ENCODE measurements around the gene NLGN3. TPM values are rescaled to one million over a fixed set of nuclear protein-coding genes. Genes with fewer than 3 reads are reported as not detected.

Gene NLGN3
- total and polyA plus RNA-seq, 2 experiments from 2014 or later, result 0.11 to 0.34 TPM

DNA sequence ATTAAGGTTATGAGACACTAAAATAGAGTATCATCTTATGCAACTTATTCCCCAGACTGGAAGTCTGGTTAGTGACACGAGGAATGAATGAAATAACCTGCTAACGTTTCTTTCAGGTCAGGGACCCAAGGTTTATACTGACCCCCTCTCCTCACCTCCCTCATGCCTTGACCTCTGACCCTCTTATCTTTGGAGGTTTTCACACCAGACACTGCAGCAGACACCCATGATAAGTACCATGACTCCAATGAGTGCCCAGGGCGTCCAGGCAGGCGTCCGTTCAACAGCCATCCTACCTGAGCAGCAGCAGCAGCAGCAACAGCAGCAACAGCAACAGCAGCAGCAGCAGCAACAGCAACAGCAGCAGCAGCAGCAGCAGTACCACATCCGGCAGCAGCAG is 4.2 kb upstream of the NLGN3 start:
- Histone ChIP-seq H3K9me2 (ENCODE audit: insufficient read depth) (no peaks in the 10 kb centered on the region), H3K4me1 (ENCODE audit: insufficient read depth) (no peaks in the 10 kb centered on the region), H3K9me3 (ENCODE audit: low read depth) (no peaks in the 10 kb centered on the region), H3K27me3 (replicated peaks; ENCODE audit: insufficient read depth) (no peaks in the 10 kb centered on the region), H3K4me2 (ENCODE audit: unreplicated experiment) (no peak overlapping the region), H3K79me2 (ENCODE audit: insufficient read depth) (no peaks in the 10 kb centered on the region), H3K4me3 (no peak overlapping the region), H2AFZ (no peak overlapping the region), H3K9ac (no peak overlapping the region), H3K36me3 (ENCODE audit: low read depth) (no peaks in the 10 kb centered on the region), H3K27ac (no peak overlapping the region), H3F3A (ENCODE audit: insufficient read depth) (no peaks in the 10 kb centered on the region), H4K20me1 (ENCODE audit: insufficient read depth) (no peaks in the 10 kb centered on the region)
- TF ChIP-seq EZH2phosphoT487 (IDR thresholded peaks at IDR 0.05; ENCODE audit: insufficient read depth, low read depth) (no peak), EZH2 (IDR thresholded peaks at IDR 0.05; ENCODE audit: insufficient read depth, poor library complexity, severe bottlenecking) (no peak)
- no peak for DNase-seq
- in situ Hi-C loops (cut with MboI), result no loop called here
- 67 to 75% methylated on average over 6 of the region's 6 CpGs for WGBS, 2 experiments (ENCODE audit: low coverage in 1 of 2, low lambda C conversion rate in 2 of 2, missing lambda C conversion rate in 2 of 2)

DNA sequence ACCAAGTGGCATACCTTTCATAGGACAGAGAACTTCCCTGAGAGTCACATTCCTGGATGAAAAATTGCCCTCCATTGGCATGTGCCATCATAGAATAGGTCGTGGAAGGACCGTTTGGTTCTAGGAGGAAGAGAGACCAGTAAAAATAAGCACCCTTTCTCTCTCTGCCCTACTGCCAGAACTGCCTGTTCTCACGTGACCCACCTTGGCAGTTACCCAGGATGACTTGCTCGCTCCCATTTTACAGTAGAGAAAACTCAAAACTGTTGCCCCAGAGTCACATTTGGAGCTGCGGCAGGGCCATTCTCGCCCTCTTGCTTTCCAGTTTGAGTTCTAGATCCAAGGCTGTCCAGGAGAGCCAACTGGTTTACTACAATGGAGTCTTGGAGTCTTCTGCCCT is 1.1 kb upstream of the NLGN3 start:
- no peaks in the 10 kb centered on the region for H3K27me3 ChIP-seq (replicated peaks; ENCODE audit: insufficient read depth)
- no peaks in the 10 kb centered on the region for H3K36me3 ChIP-seq (ENCODE audit: low read depth)
- H4K20me1 ChIP-seq (ENCODE audit: insufficient read depth), result no peaks in the 10 kb centered on the region
- H3K9me2 ChIP-seq (ENCODE audit: insufficient read depth), result no peaks in the 10 kb centered on the region
- H3K27ac ChIP-seq, result no peak overlapping the region
- no peak overlapping the region for H3K4me2 ChIP-seq (ENCODE audit: unreplicated experiment)
- WGBS, 2 experiments (ENCODE audit: low coverage in 1 of 2, low lambda C conversion rate in 2 of 2, missing lambda C conversion rate in 2 of 2), result 27 to 33% methylated on average over 4 to 6 of the region's 6 CpGs
- H3K4me3 ChIP-seq, result no peak overlapping the region
- in situ Hi-C loops (cut with MboI), result no loop called here
- no peak for TF ChIP-seq EZH2 (IDR thresholded peaks at IDR 0.05; ENCODE audit: insufficient read depth, poor library complexity, severe bottlenecking)
- no peak for TF ChIP-seq EZH2phosphoT487 (IDR thresholded peaks at IDR 0.05; ENCODE audit: insufficient read depth, low read depth)
- no peak overlapping the region for H2AFZ ChIP-seq
- no peaks in the 10 kb centered on the region for H3K9me3 ChIP-seq (ENCODE audit: low read depth)
- no peak overlapping the region for H3K9ac ChIP-seq
- H3K4me1 ChIP-seq (ENCODE audit: insufficient read depth), result no peaks in the 10 kb centered on the region
- H3K79me2 ChIP-seq (ENCODE audit: insufficient read depth), result no peaks in the 10 kb centered on the region
- 0 out of 2 replicates have a peak, but pooled peaks cover 4% of the 10 kb centered on the region for H3F3A ChIP-seq (ENCODE audit: insufficient read depth)
- peak; percentile 45 for DNase-seq

DNA sequence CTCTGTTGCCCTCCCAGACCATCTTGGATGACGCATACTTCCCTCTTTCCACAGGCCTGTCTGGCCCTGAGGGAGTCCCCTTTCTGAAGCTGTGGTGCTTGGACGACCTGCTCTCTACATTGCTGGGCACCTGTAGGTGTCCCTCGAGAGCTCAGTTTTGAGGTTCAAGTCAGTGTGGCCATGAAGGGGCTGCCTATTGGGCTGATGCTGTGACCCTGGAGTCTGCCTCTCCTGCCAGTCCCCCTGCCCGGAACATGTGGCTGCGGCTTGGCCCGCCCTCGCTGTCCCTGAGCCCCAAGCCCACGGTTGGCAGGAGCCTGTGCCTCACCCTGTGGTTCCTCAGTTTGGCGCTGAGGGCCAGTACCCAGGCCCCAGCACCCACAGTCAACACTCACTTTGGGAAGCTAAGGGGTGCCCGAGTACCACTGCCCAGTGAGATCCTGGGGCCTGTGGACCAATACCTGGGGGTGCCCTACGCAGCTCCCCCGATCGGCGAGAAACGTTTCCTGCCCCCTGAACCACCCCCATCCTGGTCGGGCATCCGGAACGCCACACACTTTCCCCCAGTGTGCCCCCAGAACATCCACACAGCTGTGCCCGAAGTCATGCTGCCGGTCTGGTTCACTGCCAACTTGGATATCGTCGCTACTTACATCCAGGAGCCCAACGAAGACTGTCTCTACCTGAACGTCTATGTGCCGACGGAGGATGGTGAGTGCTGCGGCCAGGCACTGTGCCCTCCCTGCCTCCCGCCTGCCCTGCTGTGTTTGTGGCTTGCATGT is 3.0 kb downstream of the NLGN3 start:
- WGBS, 2 experiments (ENCODE audit: low coverage in 1 of 2, low lambda C conversion rate in 2 of 2, missing lambda C conversion rate in 2 of 2), result 48 to 70% methylated on average over 11 to 18 of the region's 28 CpGs
- H3K9me2 ChIP-seq (ENCODE audit: insufficient read depth), result no peaks in the 10 kb centered on the region
- no peak for DNase-seq
- H3K9me3 ChIP-seq (ENCODE audit: low read depth), result no peaks in the 10 kb centered on the region
- no peak overlapping the region for H2AFZ ChIP-seq
- TF ChIP-seq EZH2phosphoT487 (IDR thresholded peaks at IDR 0.05; ENCODE audit: insufficient read depth, low read depth) (no peak), EZH2 (IDR thresholded peaks at IDR 0.05; ENCODE audit: insufficient read depth, poor library complexity, severe bottlenecking) (no peak)
- no peak overlapping the region for H3K4me2 ChIP-seq (ENCODE audit: unreplicated experiment)
- no peaks in the 10 kb centered on the region for H4K20me1 ChIP-seq (ENCODE audit: insufficient read depth)
- 0 out of 2 replicates have a peak, but pooled peaks cover 4% of the 10 kb centered on the region for H3F3A ChIP-seq (ENCODE audit: insufficient read depth)
- in situ Hi-C loops (cut with MboI), result no loop called here
- H3K79me2 ChIP-seq (ENCODE audit: insufficient read depth), result no peaks in the 10 kb centered on the region
- H3K27me3 ChIP-seq (replicated peaks; ENCODE audit: insufficient read depth), result no peaks in the 10 kb centered on the region
- H3K9ac ChIP-seq, result no peak overlapping the region
- H3K4me1 ChIP-seq (ENCODE audit: insufficient read depth), result no peaks in the 10 kb centered on the region
- H3K27ac ChIP-seq, result no peak overlapping the region
- no peak overlapping the region for H3K4me3 ChIP-seq
- no peaks in the 10 kb centered on the region for H3K36me3 ChIP-seq (ENCODE audit: low read depth)

DNA sequence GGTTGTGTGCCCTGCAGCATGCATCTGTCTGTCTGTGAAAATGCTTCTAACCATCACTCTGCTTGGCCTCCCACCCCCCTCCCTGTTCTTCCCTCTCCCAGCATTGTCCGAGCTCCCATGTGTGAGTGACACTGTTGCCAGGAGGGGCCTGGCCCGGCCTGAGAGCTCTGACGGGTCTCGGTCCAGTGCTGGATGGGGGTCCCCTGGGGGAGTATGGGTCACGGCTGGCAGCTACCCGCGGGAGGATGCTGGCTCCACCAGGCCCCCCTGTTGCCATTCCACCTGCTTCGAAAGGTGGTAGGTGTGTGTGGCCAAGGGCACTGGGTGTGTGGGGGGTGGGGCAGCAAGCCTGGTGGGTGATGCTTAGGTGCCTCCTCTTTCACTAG is 3.6 kb downstream of the NLGN3 start:
- no peak for TF ChIP-seq EZH2 (IDR thresholded peaks at IDR 0.05; ENCODE audit: insufficient read depth, poor library complexity, severe bottlenecking)
- no peak for TF ChIP-seq EZH2phosphoT487 (IDR thresholded peaks at IDR 0.05; ENCODE audit: insufficient read depth, low read depth)
- H3K9ac ChIP-seq, result no peak overlapping the region
- H3K9me3 ChIP-seq (ENCODE audit: low read depth), result no peaks in the 10 kb centered on the region
- no peaks in the 10 kb centered on the region for H3K9me2 ChIP-seq (ENCODE audit: insufficient read depth)
- no peak overlapping the region for H3K4me2 ChIP-seq (ENCODE audit: unreplicated experiment)
- no peak overlapping the region for H3K27ac ChIP-seq
- in situ Hi-C loops (cut with MboI), result no loop called here
- DNase-seq, result no peak
- no peak overlapping the region for H2AFZ ChIP-seq
- 97 to 100% methylated on average over 3 to 8 of the region's 8 CpGs for WGBS, 2 experiments (ENCODE audit: low coverage in 1 of 2, low lambda C conversion rate in 2 of 2, missing lambda C conversion rate in 2 of 2)
- H3K4me3 ChIP-seq, result no peak overlapping the region
- no peaks in the 10 kb centered on the region for H3K4me1 ChIP-seq (ENCODE audit: insufficient read depth)
- no peaks in the 10 kb centered on the region for H3K27me3 ChIP-seq (replicated peaks; ENCODE audit: insufficient read depth)
- no peaks in the 10 kb centered on the region for H3K36me3 ChIP-seq (ENCODE audit: low read depth)
- no peaks in the 10 kb centered on the region for H3K79me2 ChIP-seq (ENCODE audit: insufficient read depth)
- no peaks in the 10 kb centered on the region for H4K20me1 ChIP-seq (ENCODE audit: insufficient read depth)
- 0 out of 2 replicates have a peak, but pooled peaks cover 4% of the 10 kb centered on the region for H3F3A ChIP-seq (ENCODE audit: insufficient read depth)
